Neural cell (in vitro differentiated cells): ENCODE data around the gene C1QTNF3. TPM values are rescaled to one million over a fixed set of nuclear protein-coding genes. Genes with fewer than 3 reads are reported as not detected.

Experiments used
- H2AFZ ChIP-seq: fragments of 200-600, 300-800 bp; sonication (generic), shearing (Covaris generic); 2 replicates; pipeline ENCODE4 v1.6.0; 2014; ENCODE audit warnings: low read depth, mild to moderate bottlenecking, antibody characterized with exemption, low read length, moderate library complexity
- H3F3A ChIP-seq: fragments of 200-600 bp; shearing (Covaris generic); 2 replicates; pipeline ENCODE4 v1.6.1; 2016; ENCODE audit warnings: mild to moderate bottlenecking, moderate library complexity, mixed read lengths, antibody characterized with exemption, low read length; ENCODE audit not compliant: insufficient read depth, poor library complexity, severe bottlenecking
- H3K27ac ChIP-seq: fragments of 200-600, 300-800 bp; sonication (generic), shearing (Covaris generic); 2 replicates; pipeline ENCODE4 v1.5.1; 2014; ENCODE audit warnings: mild to moderate bottlenecking, low read length, moderate library complexity
- H3K27me3 ChIP-seq: fragments of 300-800, 200-600 bp; sonication (generic), shearing (Covaris generic); 2 replicates; pipeline ENCODE4 v1.6.0; 2014; ENCODE audit warnings: mild to moderate bottlenecking, low read depth, low read length, moderate library complexity; ENCODE audit not compliant: insufficient read depth
- H3K36me3 ChIP-seq: fragments of 300-800, 200-600 bp; sonication (generic), shearing (Covaris generic); 2 replicates; pipeline ENCODE4 v1.5.1; 2014; ENCODE audit warnings: mild to moderate bottlenecking, antibody characterized with exemption, low read length, moderate library complexity; ENCODE audit not compliant: insufficient read depth
- H3K4me2 ChIP-seq: fragments of 300-800, 200-600 bp; sonication (generic), shearing (Covaris generic); 2 replicates; pipeline ENCODE4 v1.6.0; 2014; ENCODE audit warnings: mild to moderate bottlenecking, low read length
- H3K4me3 ChIP-seq: fragments of 300-800, 200-600 bp; sonication (generic), shearing (Covaris generic); 2 replicates; pipeline ENCODE4 v1.5.1; 2014; ENCODE audit warnings: mild to moderate bottlenecking, low read length, moderate library complexity
- H3K79me2 ChIP-seq: fragments of 200-600 bp; shearing (Covaris generic); replicated peaks from 2 replicates; pipeline ENCODE4 v1.6.0; 2014; ENCODE audit warnings: mild to moderate bottlenecking, low read length, moderate library complexity; ENCODE audit not compliant: insufficient read depth
- H3K9ac ChIP-seq: fragments of 300-800, 200-600 bp; sonication (generic), shearing (Covaris generic); 2 replicates; pipeline ENCODE4 v1.6.1; 2016; ENCODE audit warnings: mild to moderate bottlenecking, low read length, mixed read lengths
- H3K9me2 ChIP-seq: fragments of 200-600 bp; shearing (Covaris generic); 2 replicates; pipeline ENCODE4 v1.6.1; 2016; ENCODE audit warnings: mild to moderate bottlenecking, low read length, mixed read lengths; ENCODE audit not compliant: insufficient read depth
- H3K9me3 ChIP-seq: fragments of 200-600, 300-800 bp; sonication (generic), shearing (Covaris generic); 2 replicates; pipeline ENCODE4 v1.6.1; 2016; ENCODE audit warnings: mild to moderate bottlenecking, mixed run types, low read length, moderate library complexity, mixed read lengths
- H4K20me1 ChIP-seq: fragments of 200-600 bp; shearing (Covaris generic); 2 replicates; pipeline ENCODE4 v1.6.1; 2016; ENCODE audit warnings: mild to moderate bottlenecking, mixed run types; ENCODE audit not compliant: insufficient read depth
- CTCF ChIP-seq: fragments of 450-650 bp; IDR thresholded peaks from 2 replicates; pipeline ENCODE4 v1.5.1; 2014; ENCODE audit warnings: antibody characterized with exemption, mild to moderate bottlenecking, moderate library complexity; ENCODE audit not compliant: poor library complexity, severe bottlenecking
- EP300 ChIP-seq: fragments of 450-650 bp; conservative IDR thresholded peaks from 2 replicates; pipeline ENCODE4 v1.6.1; 2014; ENCODE audit warnings: antibody characterized with exemption, mild to moderate bottlenecking, moderate library complexity; ENCODE audit not compliant: poor library complexity, severe bottlenecking
- EZH2 ChIP-seq: fragments of 200-600, 300-800 bp; shearing (Covaris generic), sonication (generic); IDR thresholded peaks from 2 replicates; pipeline ENCODE4 v1.6.1; 2014; ENCODE audit warnings: antibody characterized with exemption, low read length, borderline replicate concordance, mild to moderate bottlenecking; ENCODE audit not compliant: insufficient read depth, poor library complexity, severe bottlenecking
- MXI1 ChIP-seq: fragments of 450-650 bp; conservative IDR thresholded peaks from 2 replicates; pipeline ENCODE4 v1.6.1; 2014; ENCODE audit warnings: antibody characterized with exemption, mild to moderate bottlenecking; ENCODE audit not compliant: poor library complexity, severe bottlenecking
- POLR2AphosphoS5 ChIP-seq: IDR thresholded peaks from 2 replicates; pipeline ENCODE4 v1.6.1; 2012
- RAD21 ChIP-seq: fragments of 450-650 bp; conservative IDR thresholded peaks from 2 replicates; pipeline ENCODE4 v1.6.1; 2014; ENCODE audit warnings: antibody characterized with exemption, mild to moderate bottlenecking, moderate library complexity
- REST ChIP-seq: IDR thresholded peaks from 2 replicates; pipeline ENCODE4 v1.6.1; 2012; ENCODE audit warnings: borderline replicate concordance
- SMC3 ChIP-seq: fragments of 450-650 bp; conservative IDR thresholded peaks from 2 replicates; pipeline ENCODE4 v1.6.1; 2014; ENCODE audit warnings: antibody characterized with exemption, mild to moderate bottlenecking, moderate library complexity; ENCODE audit not compliant: poor library complexity
- TAF1 ChIP-seq: IDR thresholded peaks from 2 replicates; pipeline ENCODE4 v1.6.1; 2012; ENCODE audit warnings: low read depth
- polyA plus RNA-seq: library from polyadenylated mRNA; depleted of rRNA; stranded (reverse); fragments of >200 nt; gene quantifications from 2 replicates; pipeline ENCODE4 v1.2.3, GENCODE V29; 2014

C1QTNF3 gene
- polyA plus RNA-seq, 1 donor from 2014 or later = 33.1 TPM

- no peak overlapping the region for H3K4me2 ChIP-seq
- H3F3A ChIP-seq = no peaks in the 10 kb centered on the region
- no peak overlapping the region for H3K9ac ChIP-seq
- no peak overlapping the region for H3K4me3 ChIP-seq
- no peaks in the 10 kb centered on the region for H4K20me1 ChIP-seq
- H2AFZ ChIP-seq = no peak overlapping the region
- no peaks in the 10 kb centered on the region for H3K79me2 ChIP-seq
- H3K27me3 ChIP-seq = no peaks in the 10 kb centered on the region
- H3K9me2 ChIP-seq = no peaks in the 10 kb centered on the region
- no peaks in the 10 kb centered on the region for H3K36me3 ChIP-seq
- no peaks in the 10 kb centered on the region for H3K9me3 ChIP-seq
- no peak overlapping the region for H3K27ac ChIP-seq
- TF ChIP-seq REST = no peak
- no peak for TF ChIP-seq EZH2
- no peak for TF ChIP-seq CTCF
- TF ChIP-seq MXI1 = no peak
- no peak for TF ChIP-seq TAF1
- TF ChIP-seq EP300 = no peak
- no peak for TF ChIP-seq POLR2AphosphoS5
- no peak for TF ChIP-seq RAD21
- TF ChIP-seq SMC3 = no peak
Measured at GRCh38 chr5:34047143-34047542, 4.1 kb upstream of the C1QTNF3 start.

- Histone ChIP-seq H4K20me1 (no peaks in the 10 kb centered on the region), H3K79me2 (no peaks in the 10 kb centered on the region), H3K27ac (no peak overlapping the region), H3K36me3 (no peaks in the 10 kb centered on the region), H3K4me2 (no peak overlapping the region), H3K9me2 (no peaks in the 10 kb centered on the region), H3F3A (no peaks in the 10 kb centered on the region), H2AFZ (no peak overlapping the region), H3K9me3 (no peaks in the 10 kb centered on the region), H3K4me3 (no peak overlapping the region), H3K27me3 (no peaks in the 10 kb centered on the region), H3K9ac (no peak overlapping the region)
- TF ChIP-seq EZH2 (no peak), EP300 (no peak), MXI1 (no peak), CTCF (no peak), RAD21 (no peak), POLR2AphosphoS5 (no peak), TAF1 (no peak), SMC3 (no peak), REST (no peak)
Measured at GRCh38 chr5:34045996-34046395, 3.0 kb upstream of the C1QTNF3 start.
